ENCODE results near the gene WDR26.
"Not testable (repeated sequence)": the region's sequence is repeated elsewhere in the genome, so short reads cannot be mapped to it uniquely, and the experiment has no call there.

Gene WDR26

GRCh38 chr1:224433701-224434672, 610 bp downstream of the WDR26 start:
- peak; percentile 66 for DNase-seq

GRCh38 chr1:224433041-224433691, 1.4 kb downstream of the WDR26 start:
- no peak for DNase-seq

- no peak for DNase-seq
Measured at GRCh38 chr1:224432672-224433040, 1.9 kb downstream of the WDR26 start.

GRCh38 chr1:224432146-224432545, 2.5 kb downstream of the WDR26 start:
- no peak for DNase-seq

- DNase-seq: no peak
Measured at GRCh38 chr1:224431726-224432125, 2.9 kb downstream of the WDR26 start.

- no peak for DNase-seq
Measured at GRCh38 chr1:224430511-224431113, 4.0 kb downstream of the WDR26 start.

GRCh38 chr1:224429616-224430326, 4.8 kb downstream of the WDR26 start:
- no peak for DNase-seq

GRCh38 chr1:224428713-224429112, 5.9 kb downstream of the WDR26 start:
- not testable (repeated sequence) for DNase-seq

GRCh38 chr1:224427346-224427745, 7.3 kb downstream of the WDR26 start:
- DNase-seq: no peak

- DNase-seq: not testable (repeated sequence)
Measured at GRCh38 chr1:224426869-224427268, 7.7 kb downstream of the WDR26 start.

GRCh38 chr1:224425279-224425884, 9.2 kb downstream of the WDR26 start:
- no peak for DNase-seq

- DNase-seq: no peak
Measured at GRCh38 chr1:224420106-224420505, 14.5 kb downstream of the WDR26 start.

- DNase-seq: no peak
Measured at GRCh38 chr1:224411766-224412165, 22.8 kb downstream of the WDR26 start.

GRCh38 chr1:224408294-224408590, 26.4 kb downstream of the WDR26 start:
- DNase-seq: no peak

GRCh38 chr1:224407571-224408293, 26.9 kb downstream of the WDR26 start:
- DNase-seq: no peak

- DNase-seq: no peak
Measured at GRCh38 chr1:224406216-224406615, 28.4 kb downstream of the WDR26 start.

- no peak for DNase-seq
Measured at GRCh38 chr1:224405604-224405970, 29.0 kb downstream of the WDR26 start.

- DNase-seq: no peak
Measured at GRCh38 chr1:224404916-224405603, 29.5 kb downstream of the WDR26 start.

GRCh38 chr1:224402472-224403036, 32.0 kb downstream of the WDR26 start:
- no peak for DNase-seq

GRCh38 chr1:224399887-224400286, 34.7 kb downstream of the WDR26 start:
- DNase-seq: no peak

- DNase-seq: no peak
Measured at GRCh38 chr1:224393294-224393693, 41.3 kb downstream of the WDR26 start.

Measured in CD4-positive, alpha-beta T cell treated with Interferon gamma for 1 hour (primary cell).